ENCODE data around the gene EIF4G1.

DNA sequence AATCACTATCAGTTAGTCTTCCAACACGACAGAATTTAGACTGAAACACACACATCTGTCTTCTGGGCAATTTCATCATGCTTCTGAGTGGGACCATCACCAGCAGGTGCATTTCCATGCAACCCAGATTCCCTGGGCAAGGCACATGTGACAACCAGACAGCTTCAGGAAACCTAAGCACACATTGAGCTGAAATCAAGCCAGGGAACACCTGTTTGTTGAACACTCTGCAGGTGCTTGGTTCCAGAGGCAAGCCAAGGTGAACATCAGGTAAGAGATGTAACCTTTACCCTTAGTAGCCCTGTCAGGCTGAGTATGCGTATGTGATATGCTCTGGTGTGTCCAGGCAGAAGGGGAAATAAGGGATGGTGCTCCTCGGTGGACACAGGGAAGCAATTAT is 18.6 kb upstream of the EIF4G1 start:
- no peak for TF ChIP-seq POLR2A (IDR thresholded peaks at IDR 0.05)
- TF ChIP-seq CTCF (IDR thresholded peaks at IDR 0.05) = peak in 1 of 7 experiments; percentile 6
